ENCODE results near the gene GPR35.

GPR35 gene

GRCh38 chr2:240597419-240598181 is 27.7 kb upstream of the GPR35 start:
- no peak for TF ChIP-seq CTCF (IDR thresholded peaks at IDR 0.05; ENCODE audit: insufficient read depth, low read length, poor library complexity, severe bottlenecking)
- no peak overlapping the region for H3K4me3 ChIP-seq (replicated peaks; ENCODE audit: low read depth, low read length)
- no peak for DNase-seq (ENCODE audit: extremely low read depth, insufficient read length)
- H3K36me3 ChIP-seq (ENCODE audit: control insufficient read depth, insufficient read depth, low read length): peaks cover 35% of the 10 kb centered on the region
- no peaks in the 10 kb centered on the region for H3K27me3 ChIP-seq (replicated peaks; ENCODE audit: control insufficient read depth, insufficient read depth, low read length)

- Histone ChIP-seq H3K4me3 (replicated peaks; ENCODE audit: low read depth, low read length) (no peak overlapping the region), H3K27me3 (replicated peaks; ENCODE audit: control insufficient read depth, insufficient read depth, low read length) (no peaks in the 10 kb centered on the region), H3K36me3 (ENCODE audit: control insufficient read depth, insufficient read depth, low read length) (peaks cover 30% of the 10 kb centered on the region)
- DNase-seq (ENCODE audit: extremely low read depth, insufficient read length): no peak
- TF ChIP-seq CTCF (IDR thresholded peaks at IDR 0.05; ENCODE audit: insufficient read depth, low read length, poor library complexity, severe bottlenecking): no peak
Measured at GRCh38 chr2:240598311-240598911, 26.9 kb upstream of the GPR35 start.

GRCh38 chr2:240599141-240599583 is 26.1 kb upstream of the GPR35 start:
- no peak overlapping the region for H3K4me3 ChIP-seq (replicated peaks; ENCODE audit: low read depth, low read length)
- DNase-seq (ENCODE audit: extremely low read depth, insufficient read length): no peak
- peaks cover 23% of the 10 kb centered on the region for H3K36me3 ChIP-seq (ENCODE audit: control insufficient read depth, insufficient read depth, low read length)
- TF ChIP-seq CTCF (IDR thresholded peaks at IDR 0.05; ENCODE audit: insufficient read depth, low read length, poor library complexity, severe bottlenecking): no peak
- H3K27me3 ChIP-seq (replicated peaks; ENCODE audit: control insufficient read depth, insufficient read depth, low read length): no peaks in the 10 kb centered on the region

GRCh38 chr2:240600451-240600961 is 24.8 kb upstream of the GPR35 start:
- Histone ChIP-seq H3K4me3 (replicated peaks; ENCODE audit: low read depth, low read length) (no peak overlapping the region), H3K27me3 (replicated peaks; ENCODE audit: control insufficient read depth, insufficient read depth, low read length) (no peaks in the 10 kb centered on the region), H3K36me3 (ENCODE audit: control insufficient read depth, insufficient read depth, low read length) (peaks cover 19% of the 10 kb centered on the region)
- no peak for TF ChIP-seq CTCF (IDR thresholded peaks at IDR 0.05; ENCODE audit: insufficient read depth, low read length, poor library complexity, severe bottlenecking)
- no peak for DNase-seq (ENCODE audit: extremely low read depth, insufficient read length)

- H3K27me3 ChIP-seq (replicated peaks; ENCODE audit: control insufficient read depth, insufficient read depth, low read length): no peaks in the 10 kb centered on the region
Measured at GRCh38 chr2:240601061-240601830, 24.0 kb upstream of the GPR35 start.

More at GRCh38 chr2:240601061-240601830, 24.0 kb upstream of the GPR35 start:
- TF ChIP-seq CTCF (IDR thresholded peaks at IDR 0.05; ENCODE audit: insufficient read depth, low read length, poor library complexity, severe bottlenecking): no peak
- DNase-seq (ENCODE audit: extremely low read depth, insufficient read length): no peak
- peaks cover 18% of the 10 kb centered on the region for H3K36me3 ChIP-seq (ENCODE audit: control insufficient read depth, insufficient read depth, low read length)
- no peak overlapping the region for H3K4me3 ChIP-seq (replicated peaks; ENCODE audit: low read depth, low read length)
